Activated CD8-positive, alpha-beta T cell treated with anti-CD3 and anti-CD28 coated beads, Interleukin-2, amount 10 ng/mL, durations not matched to agents 7 days and 5 days (primary cell): ENCODE measurements around the gene RHOT1. TPM values are rescaled to one million over a fixed set of nuclear protein-coding genes. Genes with fewer than 3 reads are reported as not detected.
A peak's percentile ranks its signal among the peaks of the same experiment; 100 is the strongest.
"Not testable (repeated sequence)": the region's sequence is repeated elsewhere in the genome, so short reads cannot be mapped to it uniquely, and the experiment has no call there.

Experiments used
- ATAC-seq: fragments of 150-1000 bp; cut with Tn5 transposase; one replicate; pipeline ENCODE4 v1.10.0; 2021; ENCODE audit warnings: moderate library complexity
- CTCF ChIA-PET: fragments of 350-600 bp; sonication (Branson Sonifier 250); formaldehyde crosslinking; loops from one replicate; lab custom pipeline; 2021; ENCODE audit warnings: antibody characterized with exemption; lab: Charles Lee
- POLR2A ChIA-PET: fragments of 350-600 bp; sonication (Branson Sonifier 250); formaldehyde crosslinking; loops from one replicate; lab custom pipeline; 2021; ENCODE audit warnings: antibody characterized with exemption; lab: Charles Lee
- DNase-seq: peaks from one replicate; pipeline ENCODE4 v3.0.0-alpha.2; 2020
- H3K27ac Mint-ChIP-seq: one replicate; pipeline ENCODE4 v1.8.0; 2021; ENCODE audit warnings: mild to moderate bottlenecking, mixed read lengths
- H3K27me3 Mint-ChIP-seq: one replicate; pipeline ENCODE4 v1.8.0; 2021; ENCODE audit warnings: low read depth, mixed read lengths
- H3K36me3 Mint-ChIP-seq: one replicate; pipeline ENCODE4 v1.8.0; 2021; ENCODE audit warnings: low read depth, mixed read lengths
- H3K4me1 Mint-ChIP-seq: one replicate; pipeline ENCODE4 v1.8.0; 2021; ENCODE audit warnings: low read depth, mixed read lengths
- H3K4me3 Mint-ChIP-seq: one replicate; pipeline ENCODE4 v1.8.0; 2021; ENCODE audit warnings: mild to moderate bottlenecking, mixed read lengths
- H3K9me3 Mint-ChIP-seq: one replicate; pipeline ENCODE4 v1.8.0; 2022; ENCODE audit warnings: mixed read lengths; ENCODE audit not compliant: insufficient read depth
- total RNA-seq, 2 experiments: library from RNA; stranded (reverse); gene quantifications; one replicate each; pipeline ENCODE4 v1.2.3, GENCODE V29; 2021

The RHOT1 gene
- 10 to 100 TPM; 29.9 to 31.4 TPM for total RNA-seq

DNA sequence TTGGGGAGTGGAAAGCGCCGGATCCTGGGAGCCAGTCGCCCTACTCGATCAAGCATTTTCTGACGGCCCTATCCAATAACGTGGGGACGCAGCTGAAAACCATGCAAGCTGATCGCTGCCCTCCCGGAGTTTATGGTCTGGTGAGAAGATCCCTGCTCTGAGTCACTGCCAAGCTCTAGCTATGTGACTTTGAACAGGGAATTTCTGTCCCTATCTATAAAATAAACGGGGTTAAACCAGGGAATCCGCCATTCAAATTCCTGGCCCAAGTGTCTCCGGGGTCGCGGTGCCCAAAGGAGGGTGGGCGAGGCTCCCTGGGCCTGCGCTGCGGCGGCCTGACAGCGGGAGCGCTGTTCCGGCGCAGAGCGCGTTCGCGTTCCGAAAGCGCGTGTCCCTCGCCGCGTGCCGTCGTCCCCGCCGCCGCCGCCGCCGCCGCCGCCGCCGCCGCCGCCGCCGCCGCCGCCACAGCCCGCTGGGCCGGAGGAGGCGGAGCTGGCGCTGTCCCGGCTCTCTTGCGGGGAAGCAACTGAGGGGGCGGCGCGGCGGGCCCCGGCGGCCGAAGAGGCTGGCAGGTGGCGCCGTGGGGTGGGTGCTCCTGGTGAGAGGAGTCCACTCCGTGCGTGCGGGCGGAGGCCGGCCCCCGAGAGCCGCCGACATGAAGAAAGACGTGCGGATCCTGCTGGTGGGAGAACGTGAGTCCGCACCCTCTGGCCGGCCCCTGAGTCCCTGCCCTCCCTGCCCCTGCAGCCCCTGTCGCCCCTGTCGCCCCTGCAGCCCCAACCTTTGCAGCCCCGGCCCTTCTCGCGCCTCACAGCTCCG is at the start of gene RHOT1:
Gene RHOT1 (plus strand): TSS at position 465 of the 819 bp plus-strand sequence. CDS start 191 bp downstream, at position 656.
- H3K27me3 Mint-ChIP-seq, result no peaks in the 10 kb centered on the region
- DNase-seq (peak; percentile 76), ATAC-seq (peak; percentile 80)
- peaks cover 9% of the 10 kb centered on the region for H3K36me3 Mint-ChIP-seq
- peak within 1 kb of the TSS; percentile 98 for H3K4me3 Mint-ChIP-seq
- ChIA-PET CTCF (interaction anchor here (0.6 to 8.8 kb wide), 12 partner anchors 15 to 302 kb away, joined by 3 to 110 read pairs (median 3); partner anchors contain the start of genes LRRC37B, PSMD11 and UTP6), POLR2A (interaction anchor here (1.3 to 1.4 kb wide), 2 partner anchors 11 to 14 kb away, joined by 4 read pairs; no protein-coding TSS in a partner anchor)
- H3K27ac Mint-ChIP-seq, result peak within 1 kb of the TSS; percentile 77
- no peaks in the 10 kb centered on the region for H3K9me3 Mint-ChIP-seq
- peaks cover 36% of the 10 kb centered on the region for H3K4me1 Mint-ChIP-seq

DNA sequence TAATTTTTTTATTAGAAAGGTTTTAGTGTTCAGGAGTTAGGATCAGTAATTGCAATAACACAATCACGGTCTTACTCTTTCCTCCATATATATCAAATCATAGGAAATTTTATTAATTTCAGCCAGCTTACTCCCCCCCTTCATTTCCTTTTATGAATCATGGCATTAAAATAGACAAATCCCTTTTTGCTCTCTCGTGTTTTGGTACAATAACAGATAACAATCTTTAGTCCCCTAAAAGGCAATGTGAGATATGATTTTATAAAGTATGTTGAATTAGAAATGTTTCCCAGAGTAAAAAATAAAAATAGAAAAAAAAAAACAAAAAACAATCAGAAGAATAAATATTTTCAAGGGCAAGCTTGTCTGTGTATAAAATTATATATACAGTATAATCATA is 42.6 kb upstream of the RHOT1 start:
- ChIA-PET POLR2A (no interaction called here), CTCF (interaction anchor here (1.4 kb wide), 1 partner anchor 11 kb away, joined by 6 read pairs; no protein-coding TSS in a partner anchor)
- no peak overlapping the region for H3K27ac Mint-ChIP-seq

GRCh38 chr17:32100323-32100722 is 42.0 kb upstream of the RHOT1 start:
- H3K27ac Mint-ChIP-seq, H3K4me3 Mint-ChIP-seq, H3K27me3 Mint-ChIP-seq, ATAC-seq, DNase-seq, POLR2A ChIA-PET, H3K36me3 Mint-ChIP-seq, H3K9me3 Mint-ChIP-seq: not testable (repeated sequence)
- H3K4me1 Mint-ChIP-seq, result peaks cover 27% of the 10 kb centered on the region
- CTCF ChIA-PET, result interaction anchor here (1.4 kb wide), 1 partner anchor 11 kb away, joined by 6 read pairs; no protein-coding TSS in a partner anchor

More for the DNA sequence above, 42.6 kb upstream of the RHOT1 start:
- no peak for ATAC-seq
- Mint-ChIP-seq H3K9me3 (no peaks in the 10 kb centered on the region), H3K36me3 (no peaks in the 10 kb centered on the region), H3K4me3 (no peak overlapping the region), H3K4me1 (peaks cover 23% of the 10 kb centered on the region), H3K27me3 (peaks cover 2% of the 10 kb centered on the region)
- no peak for DNase-seq

GRCh38 chr17:32100971-32101631 is 41.2 kb upstream of the RHOT1 start:
- no peak overlapping the region for H3K27ac Mint-ChIP-seq

DNA sequence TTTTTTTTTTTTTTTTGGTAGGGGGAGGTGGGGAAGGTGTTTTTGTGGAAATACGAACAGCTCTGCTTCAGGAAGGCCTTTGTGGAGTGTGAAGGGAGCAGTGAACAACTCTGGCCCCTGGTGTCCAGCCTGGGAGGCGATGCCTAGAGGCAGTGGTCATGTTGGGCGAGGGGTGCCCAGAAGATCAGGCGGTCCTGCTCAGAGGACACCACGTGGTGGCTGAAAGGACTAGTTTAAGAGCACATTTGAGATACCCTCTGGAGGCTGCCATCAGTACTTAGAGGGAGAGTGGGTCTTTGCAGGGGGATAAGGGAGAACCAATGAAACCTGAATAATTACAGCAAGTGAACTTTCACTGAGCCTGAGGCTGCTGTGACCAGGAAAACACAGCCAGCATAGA is 40.1 kb upstream of the RHOT1 start:
- ChIA-PET CTCF (interaction anchor here (1.2 kb wide), 1 partner anchor 34 kb away, joined by 3 read pairs; no protein-coding TSS in a partner anchor), POLR2A (no interaction called here)
- peaks cover 38% of the 10 kb centered on the region for H3K4me1 Mint-ChIP-seq
- H3K4me3 Mint-ChIP-seq, result no peak overlapping the region
- ATAC-seq, result no peak
- H3K36me3 Mint-ChIP-seq, result no peaks in the 10 kb centered on the region
- no peaks in the 10 kb centered on the region for H3K9me3 Mint-ChIP-seq
- H3K27me3 Mint-ChIP-seq, result peaks cover 2% of the 10 kb centered on the region
- DNase-seq, result no peak
- peak overlapping the region; percentile 53 for H3K27ac Mint-ChIP-seq

More at GRCh38 chr17:32100971-32101631, 41.2 kb upstream of the RHOT1 start:
- ChIA-PET CTCF (interaction anchor here (1.4 kb wide), 1 partner anchor 10 kb away, joined by 6 read pairs; no protein-coding TSS in a partner anchor), POLR2A (no interaction called here)
- peaks cover 33% of the 10 kb centered on the region for H3K4me1 Mint-ChIP-seq
- H3K36me3 Mint-ChIP-seq, result no peaks in the 10 kb centered on the region
- DNase-seq (no peak), ATAC-seq (no peak)
- H3K9me3 Mint-ChIP-seq, result no peaks in the 10 kb centered on the region
- H3K4me3 Mint-ChIP-seq, result no peak overlapping the region
- peaks cover 2% of the 10 kb centered on the region for H3K27me3 Mint-ChIP-seq

DNA sequence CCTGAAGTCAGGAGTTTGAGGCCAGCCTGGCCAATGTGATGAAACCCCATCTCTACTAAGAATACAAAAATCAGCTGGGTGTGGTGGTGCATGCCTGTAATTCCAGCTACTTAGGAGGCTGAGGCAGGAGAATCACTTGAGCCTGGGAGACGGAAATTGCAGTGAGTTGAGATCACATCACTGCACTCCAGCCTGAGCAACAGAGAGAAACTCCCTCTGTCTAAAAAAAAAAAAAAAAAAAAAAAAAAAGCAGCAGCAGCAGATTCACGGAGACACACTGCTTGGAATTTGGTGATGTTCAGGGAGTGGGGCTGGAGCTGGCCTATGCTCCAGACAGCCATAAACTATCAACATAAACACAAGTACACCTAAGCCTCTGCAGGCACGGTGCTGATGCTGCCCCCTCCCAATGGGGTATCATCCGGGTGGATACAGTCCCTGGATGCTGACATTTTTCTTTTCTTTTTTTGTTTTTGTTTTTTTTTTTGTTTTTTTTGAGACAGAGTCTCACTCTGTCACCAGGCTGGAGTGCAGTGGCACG is 39.6 kb upstream of the RHOT1 start:
- Mint-ChIP-seq H3K4me1 (peaks cover 41% of the 10 kb centered on the region), H3K27ac (no peak overlapping the region), H3K4me3 (no peak overlapping the region), H3K36me3 (no peaks in the 10 kb centered on the region), H3K9me3 (no peaks in the 10 kb centered on the region), H3K27me3 (peaks cover 2% of the 10 kb centered on the region)
- CTCF ChIA-PET, result interaction anchor here (1.2 kb wide), 1 partner anchor 34 kb away, joined by 3 read pairs; no protein-coding TSS in a partner anchor
- POLR2A ChIA-PET, result no interaction called here
- ATAC-seq, result no peak
- DNase-seq, result peak; percentile 7

DNA sequence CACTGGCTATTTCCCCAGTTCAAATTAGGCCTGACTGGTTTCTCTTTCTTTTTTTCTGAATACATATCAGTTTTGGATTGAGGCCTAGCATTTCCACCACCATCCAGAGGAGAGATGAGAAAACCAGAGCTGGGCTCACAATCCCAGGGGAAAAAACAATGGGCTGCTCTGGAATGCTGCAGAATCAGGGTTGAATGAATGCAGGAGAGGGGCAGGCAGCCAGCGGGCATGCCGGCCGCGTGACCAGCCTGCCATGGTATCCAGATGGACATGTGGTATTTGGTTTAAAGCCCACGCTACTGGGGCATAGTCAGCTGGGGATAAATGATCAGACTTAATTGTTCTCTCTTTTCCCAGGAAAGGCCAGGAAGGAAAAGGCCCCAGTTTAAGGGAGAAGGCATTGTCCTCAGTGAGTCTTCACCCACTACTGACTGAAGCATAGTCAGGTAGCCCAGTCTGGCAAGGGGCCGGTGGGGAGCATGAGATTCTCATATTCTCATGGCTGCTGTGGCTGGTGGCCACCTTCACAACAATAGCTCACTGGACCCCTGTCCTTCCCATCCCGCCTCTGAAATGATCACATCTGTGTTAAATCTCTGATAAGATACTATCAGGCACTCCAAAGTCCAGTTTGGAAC is 38.7 kb upstream of the RHOT1 start:
- Mint-ChIP-seq H3K27me3 (no peaks in the 10 kb centered on the region), H3K9me3 (no peaks in the 10 kb centered on the region), H3K4me3 (peak overlapping the region; percentile 31), H3K36me3 (no peaks in the 10 kb centered on the region), H3K27ac (peak overlapping the region; percentile 92), H3K4me1 (peaks cover 48% of the 10 kb centered on the region)
- peak; percentile 17 for DNase-seq
- ChIA-PET CTCF (interaction anchor here (0.7 to 2.3 kb wide), 4 partner anchors 16 to 38 kb away, joined by 3 to 12 read pairs (median 3); no protein-coding TSS in a partner anchor), POLR2A (interaction anchor here (0.8 kb wide), 1 partner anchor 97 kb away, joined by 3 read pairs; the partner anchor contains the start of gene LRRC37B)
- ATAC-seq, result no peak

DNA sequence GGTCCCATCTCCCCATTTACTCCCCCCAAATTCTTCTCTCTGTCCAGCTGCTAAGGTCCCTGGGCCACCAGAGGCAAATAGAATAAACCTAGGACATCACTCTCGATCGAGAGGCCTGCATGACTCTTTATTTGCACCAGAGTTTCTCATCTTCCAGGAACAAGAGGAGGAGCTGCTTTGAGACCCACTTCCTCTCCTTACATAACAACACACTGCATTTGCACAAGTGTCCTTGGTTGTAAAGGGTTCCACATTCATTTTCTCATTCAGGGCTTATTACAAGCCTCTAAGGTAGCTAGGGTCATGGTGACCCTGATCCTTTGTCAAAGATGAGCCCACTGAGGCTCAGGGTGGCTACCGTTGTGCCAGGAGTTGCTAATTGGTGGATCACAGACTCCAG is 38.1 kb upstream of the RHOT1 start:
- Mint-ChIP-seq H3K27me3 (no peaks in the 10 kb centered on the region), H3K4me1 (peaks cover 49% of the 10 kb centered on the region), H3K27ac (peak overlapping the region; percentile 92), H3K4me3 (peak overlapping the region; percentile 31), H3K36me3 (no peaks in the 10 kb centered on the region), H3K9me3 (no peaks in the 10 kb centered on the region)
- DNase-seq, result peak; percentile 26
- CTCF ChIA-PET, result interaction anchor here (0.7 to 2.3 kb wide), 3 partner anchors 16 to 38 kb away, joined by 3 to 12 read pairs (median 3); no protein-coding TSS in a partner anchor
- ATAC-seq, result peak; percentile 53
- POLR2A ChIA-PET, result interaction anchor here (0.8 kb wide), 1 partner anchor 97 kb away, joined by 3 read pairs; the partner anchor contains the start of gene LRRC37B

- Mint-ChIP-seq H3K27ac (peak overlapping the region; percentile 71), H3K4me1 (peaks cover 49% of the 10 kb centered on the region)
- H3K27me3 Mint-ChIP-seq, H3K4me3 Mint-ChIP-seq, H3K36me3 Mint-ChIP-seq, H3K9me3 Mint-ChIP-seq, POLR2A ChIA-PET, ATAC-seq: not testable (repeated sequence)
- DNase-seq, result peak; percentile 20
- CTCF ChIA-PET, result interaction anchor here (1.0 to 1.3 kb wide), 2 partner anchors 11 to 29 kb away, joined by 3 to 4 read pairs; no protein-coding TSS in a partner anchor
These were observed 35.8 kb upstream of the RHOT1 start for GRCh38 chr17:32106471-32106981.

DNA sequence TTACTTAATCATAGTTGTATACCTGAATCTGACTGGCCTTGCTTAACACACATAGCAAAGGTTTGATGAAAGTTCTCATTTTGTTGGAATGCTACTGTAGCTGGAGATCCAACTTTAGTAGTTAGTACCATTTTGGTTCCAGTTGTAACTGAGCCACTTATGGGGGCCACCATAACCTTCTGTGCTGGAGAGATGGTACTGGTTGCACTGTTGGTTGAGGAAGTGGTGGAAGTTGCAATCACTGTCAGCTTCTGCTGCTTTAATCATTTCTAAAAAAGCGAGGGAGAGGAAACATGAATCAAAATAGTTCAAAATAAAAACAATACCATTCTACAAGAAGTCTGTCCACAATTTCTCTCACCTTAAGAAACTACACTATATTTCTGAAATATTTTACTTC is 35.1 kb upstream of the RHOT1 start:
- not testable (repeated sequence) for H3K36me3 Mint-ChIP-seq, H3K4me3 Mint-ChIP-seq, H3K27me3 Mint-ChIP-seq, H3K9me3 Mint-ChIP-seq
- ATAC-seq (peak; percentile 41), DNase-seq (peak; percentile 21)
- Mint-ChIP-seq H3K27ac (peak overlapping the region; percentile 78), H3K4me1 (peaks cover 51% of the 10 kb centered on the region)
- CTCF ChIA-PET, result interaction anchor here (1.0 to 1.3 kb wide), 4 partner anchors 10 to 98 kb away, joined by 3 to 4 read pairs (median 4); no protein-coding TSS in a partner anchor
- POLR2A ChIA-PET, result interaction anchor here (1.4 kb wide), 1 partner anchor 20 kb away, joined by 5 read pairs; no protein-coding TSS in a partner anchor
